CD4-positive, alpha-beta T cell treated with Interleukin-4 for 1 hour (primary cell): ENCODE measurements around the gene MAN2B2.
A peak's percentile ranks its signal among the peaks of the same experiment; 100 is the strongest.
"Not testable (repeated sequence)": the region's sequence is repeated elsewhere in the genome, so short reads cannot be mapped to it uniquely, and the experiment has no call there.

Source experiments
- DNase-seq, 2 donors: peaks; one replicate each; pipeline ENCODE4 v3.0.0-alpha.2; 2020 to 2022

The MAN2B2 gene

GRCh38 chr4:6618386-6619115, 43.6 kb downstream of the MAN2B2 start:
- no peak for DNase-seq

- no peak for DNase-seq
These were observed 44.1 kb downstream of the MAN2B2 start for GRCh38 chr4:6619116-6619465.

GRCh38 chr4:6619466-6620255, 44.7 kb downstream of the MAN2B2 start:
- no peak for DNase-seq

GRCh38 chr4:6620296-6620695, 45.3 kb downstream of the MAN2B2 start:
- DNase-seq = no peak

- no peak for DNase-seq
These were observed 46.0 kb downstream of the MAN2B2 start for GRCh38 chr4:6620891-6621555.

GRCh38 chr4:6621556-6621927, 46.6 kb downstream of the MAN2B2 start:
- DNase-seq = no peak

DNA sequence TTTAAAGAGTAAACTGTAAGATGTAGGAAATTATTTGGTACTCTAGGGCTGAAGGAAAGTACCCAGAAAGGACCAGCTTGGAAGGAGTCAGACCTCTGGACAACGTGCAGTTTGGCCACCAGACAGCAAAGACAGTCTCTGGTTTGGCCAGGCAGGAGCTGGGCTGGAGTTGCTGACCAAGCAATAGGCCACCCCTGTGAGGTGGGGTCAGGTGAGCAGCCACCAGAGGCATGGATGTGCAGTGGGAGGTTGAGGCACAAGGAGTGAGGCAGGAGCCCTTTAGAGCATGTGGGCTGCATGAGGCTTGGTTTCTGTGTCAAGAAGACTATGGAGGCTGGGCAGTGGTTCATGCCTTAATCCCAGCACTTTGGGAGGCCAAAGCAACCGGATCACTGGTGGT, 47.8 kb downstream of the MAN2B2 start:
- DNase-seq = no peak

DNA sequence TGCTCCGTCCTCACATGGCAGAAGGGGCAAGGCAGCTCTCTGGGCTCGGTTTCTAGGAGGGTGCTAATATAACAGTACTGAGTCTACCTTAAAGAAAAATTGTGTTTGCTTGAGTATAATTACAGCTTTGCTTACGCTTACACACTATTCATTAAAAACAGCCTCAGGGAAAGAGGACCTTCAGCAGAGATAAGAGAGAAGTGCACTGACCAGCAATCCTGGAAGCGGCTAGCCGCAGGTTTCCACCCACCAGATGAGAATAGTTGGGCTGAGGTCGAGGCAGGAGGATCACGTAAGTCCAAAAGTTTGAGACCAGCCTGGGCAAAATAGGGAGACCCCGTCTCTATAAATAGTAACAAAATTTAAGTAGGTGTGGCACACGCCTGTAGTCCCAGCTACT, 50.3 kb downstream of the MAN2B2 start:
- no peak for DNase-seq

GRCh38 chr4:6626066-6626465, 51.1 kb downstream of the MAN2B2 start:
- no peak for DNase-seq

- no peak for DNase-seq
These were observed 52.8 kb downstream of the MAN2B2 start for GRCh38 chr4:6627832-6628231.

DNA sequence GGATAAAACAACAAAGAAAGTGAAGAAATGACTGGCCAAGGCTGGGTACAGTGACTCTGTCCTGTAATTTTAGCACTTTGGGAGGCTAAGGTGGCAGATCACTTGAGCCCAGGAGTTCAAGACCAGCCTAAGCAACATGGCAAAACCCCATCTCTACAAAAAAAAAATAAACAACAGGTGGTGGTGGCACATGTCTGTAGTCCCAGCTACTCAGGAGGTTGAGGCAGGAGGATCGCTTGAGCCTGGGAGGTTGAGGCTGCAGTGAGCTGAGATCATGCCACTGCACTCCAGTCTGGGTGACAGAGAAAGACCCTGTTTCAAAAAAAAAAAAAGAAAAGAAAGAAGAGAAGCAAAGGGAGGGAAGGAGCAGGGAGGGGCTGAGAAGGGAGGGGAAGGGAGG, 53.5 kb downstream of the MAN2B2 start:
- DNase-seq = not testable (repeated sequence)

- DNase-seq = no peak
These were observed 57.1 kb downstream of the MAN2B2 start for GRCh38 chr4:6632125-6632524.

- peak in 1 of 2 donors; percentile 26 for DNase-seq
These were observed 58.3 kb downstream of the MAN2B2 start for GRCh38 chr4:6633091-6633906.

DNA sequence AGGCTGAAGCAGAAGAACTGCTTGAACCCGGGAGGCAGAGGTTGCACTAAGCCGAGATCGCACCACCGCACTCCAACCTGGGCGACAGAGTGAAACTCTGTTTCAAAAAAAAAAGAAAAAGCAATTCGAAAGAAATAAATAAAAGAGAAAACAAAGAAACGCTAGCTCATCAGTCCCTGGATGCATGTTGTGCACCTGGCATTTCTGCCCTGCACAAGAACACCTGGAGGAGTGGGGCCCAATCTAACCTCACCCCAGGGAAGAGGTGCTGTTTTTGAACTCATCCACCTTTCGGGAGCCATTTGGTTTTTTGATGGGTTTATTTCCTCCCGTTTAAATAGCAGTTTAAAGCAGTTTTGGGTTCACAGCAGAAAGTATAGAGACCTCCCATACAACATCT, 59.8 kb downstream of the MAN2B2 start:
- DNase-seq = no peak

- DNase-seq = no peak
These were observed 64.2 kb downstream of the MAN2B2 start for GRCh38 chr4:6639137-6639680.

DNA sequence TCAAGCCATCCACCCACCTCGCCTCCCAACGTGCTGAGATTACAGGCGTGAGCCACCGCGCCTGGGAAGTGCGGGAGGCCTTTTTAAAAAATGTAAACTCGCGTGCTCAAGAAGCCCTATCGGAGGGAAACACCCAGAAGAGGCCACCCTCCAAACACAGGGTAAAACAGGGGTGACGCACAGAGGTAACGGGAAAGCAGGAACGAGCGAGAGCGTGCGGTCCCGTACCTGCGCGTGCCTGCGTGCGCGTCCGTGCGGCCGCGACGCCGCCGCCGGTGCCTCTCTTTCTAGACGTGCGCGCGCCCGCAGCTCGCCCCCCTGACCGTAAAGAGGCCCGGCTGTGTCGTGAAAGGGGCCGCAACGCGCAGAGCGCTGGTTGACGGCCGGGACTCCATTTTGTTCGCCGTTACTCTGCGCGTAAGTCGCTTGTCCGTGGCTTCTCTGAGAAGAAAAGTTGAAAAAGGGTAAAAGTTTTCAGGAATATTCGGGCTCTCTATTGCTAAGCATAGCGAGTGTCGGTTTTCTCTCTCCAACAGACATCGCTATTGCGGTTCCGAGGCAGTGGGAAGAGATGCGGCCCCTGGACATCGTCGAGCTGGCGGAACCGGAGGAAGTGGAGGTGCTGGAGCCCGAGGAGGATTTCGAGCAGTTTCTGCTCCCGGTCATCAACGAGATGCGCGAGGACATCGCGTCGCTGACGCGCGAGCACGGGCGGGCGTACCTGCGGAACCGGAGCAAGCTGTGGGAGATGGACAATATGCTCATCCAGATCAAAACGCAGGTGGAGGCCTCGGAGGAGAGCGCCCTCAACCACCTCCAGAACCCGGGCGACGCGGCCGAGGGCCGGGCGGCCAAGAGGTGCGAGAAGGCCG, 65.5 kb downstream of the MAN2B2 start, which contains the start of gene MRFAP1:
TSS of gene MRFAP1 (plus strand) at position 394 of the 872 bp plus-strand sequence. CDS start at position 572, 178 bp downstream.
- DNase-seq = peak; percentile 95

DNA sequence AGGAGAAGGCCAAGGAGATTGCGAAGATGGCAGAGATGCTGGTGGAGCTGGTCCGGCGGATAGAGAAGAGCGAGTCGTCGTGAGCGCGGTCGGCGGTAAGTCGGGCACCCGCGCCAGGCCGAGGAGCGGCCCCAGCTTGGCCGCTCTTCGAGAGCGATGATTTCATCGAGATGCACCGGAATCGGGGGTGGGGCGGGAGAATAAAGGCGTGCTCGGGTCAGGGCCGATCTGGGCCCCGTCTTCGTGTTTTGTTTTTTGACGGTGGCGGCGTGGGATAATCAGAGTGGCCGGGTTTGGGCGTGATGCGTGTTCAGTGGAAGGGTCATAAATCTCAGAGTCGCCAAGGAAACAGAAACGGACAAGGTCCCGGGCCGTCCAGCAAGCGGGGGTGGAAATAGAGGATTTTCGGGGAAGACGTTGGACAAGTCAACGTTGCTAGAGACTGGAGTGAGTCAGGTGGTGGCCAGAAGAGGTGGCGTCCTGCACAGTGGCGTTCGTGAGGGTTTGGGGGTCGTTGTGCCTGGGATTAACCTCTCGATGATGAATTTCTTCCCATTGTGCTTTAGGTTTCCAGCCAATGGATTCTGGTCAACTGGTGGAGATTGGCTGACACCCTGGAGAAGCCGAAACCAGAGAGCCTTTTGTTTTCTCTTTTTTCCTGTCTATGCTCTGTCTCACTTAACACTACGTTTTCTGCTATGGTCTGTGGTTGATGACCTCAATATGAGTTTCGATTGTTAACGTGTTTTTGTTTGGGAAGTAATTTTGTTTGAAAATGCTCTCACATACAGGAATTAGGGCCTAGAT, 66.4 kb downstream of the MAN2B2 start:
- peak; percentile 56 to 68 for DNase-seq

DNA sequence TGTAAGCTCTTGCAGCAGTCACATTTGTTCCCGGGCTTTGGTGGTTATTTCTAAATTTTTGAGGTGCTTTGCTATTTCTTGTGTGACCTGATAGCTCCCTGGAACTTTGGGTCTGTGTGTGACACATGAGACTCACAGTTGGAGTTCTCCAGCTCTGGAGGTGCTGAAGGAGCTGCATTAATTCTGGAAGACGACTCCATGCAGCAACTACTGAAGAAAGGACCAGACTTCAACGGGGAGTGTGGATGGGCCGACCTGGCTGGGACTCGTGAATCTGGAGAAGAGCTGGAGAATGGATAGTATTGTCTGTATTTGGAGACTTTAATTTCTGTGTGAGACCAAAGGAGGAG, 67.0 kb downstream of the MAN2B2 start:
- DNase-seq = no peak

DNA sequence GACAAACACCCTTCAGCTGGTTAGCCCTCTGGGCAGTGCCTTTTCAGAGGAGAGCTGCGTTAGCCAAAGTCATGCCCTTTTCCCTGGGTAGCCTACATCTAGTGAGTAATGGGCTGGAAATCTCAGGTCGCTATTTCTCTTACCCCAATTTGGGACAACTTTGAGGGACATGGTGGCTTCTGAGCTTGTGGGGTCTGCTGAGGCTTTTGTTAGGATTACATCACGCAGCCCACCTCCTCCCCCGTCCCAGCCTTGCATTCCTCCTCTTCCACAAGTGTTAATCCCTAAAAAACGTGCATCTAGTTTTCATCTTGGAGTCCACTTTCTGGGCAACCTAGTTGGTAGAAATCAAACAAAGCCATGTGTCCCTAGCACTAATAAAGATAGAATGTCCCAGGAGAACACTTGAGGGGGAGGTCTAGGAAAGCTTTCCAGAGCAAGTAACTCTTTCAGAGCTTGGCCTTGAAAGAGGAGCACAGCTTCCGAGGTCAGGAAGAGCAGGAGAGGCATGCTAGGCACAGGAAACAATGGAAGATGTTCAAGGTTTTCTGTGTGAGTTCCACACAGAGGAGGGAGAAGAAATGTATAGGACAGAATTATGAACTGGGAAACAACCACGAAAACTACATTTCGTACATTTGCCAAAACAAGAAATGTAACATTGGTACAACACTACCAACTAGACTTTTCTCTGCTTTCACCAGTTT, 68.3 kb downstream of the MAN2B2 start:
- DNase-seq = no peak
